ENCODE results near the gene ORC3.
"Not testable (repeated sequence)": the region's sequence is repeated elsewhere in the genome, so short reads cannot be mapped to it uniquely, and the experiment has no call there.

Gene ORC3

DNA sequence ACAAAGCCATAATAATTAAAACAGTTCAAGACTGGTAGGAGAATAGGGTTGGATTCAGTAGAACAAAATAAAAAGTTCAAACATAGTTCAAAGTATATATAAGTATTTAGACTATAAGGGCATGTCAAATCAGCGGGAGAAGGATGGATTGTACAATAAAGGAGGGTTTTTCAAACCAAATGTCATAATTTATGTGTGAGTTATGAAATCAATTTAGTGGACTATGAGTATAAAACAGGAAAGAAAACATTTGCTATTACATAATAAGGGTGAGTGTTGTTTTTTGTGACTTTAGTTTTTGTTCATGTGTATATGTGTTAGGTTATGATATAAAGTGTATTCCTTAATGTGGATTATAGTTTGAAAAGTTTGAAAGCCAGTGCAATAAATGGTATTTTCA, 10.6 kb downstream of the ORC3 start:
- DNase-seq (ENCODE audit: low spot score) = no peak

DNA sequence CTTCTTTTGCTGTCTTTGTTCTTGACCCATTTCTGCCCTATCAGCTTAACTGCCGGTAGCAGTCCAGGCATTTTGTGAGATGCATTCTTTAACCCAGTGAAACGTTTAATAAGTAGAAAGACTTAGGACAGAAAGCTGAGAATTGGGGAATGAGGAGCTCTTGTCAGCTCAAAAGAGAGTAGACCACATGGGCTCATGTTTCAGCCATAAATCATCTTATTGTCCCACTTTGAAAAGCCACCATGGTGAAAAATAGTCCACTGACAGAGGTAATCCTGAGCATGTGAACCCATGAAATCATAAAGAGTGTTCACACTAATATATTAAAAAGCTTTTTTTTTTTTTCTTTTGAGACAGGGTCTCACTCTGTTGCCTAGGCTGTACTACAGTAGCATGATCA, 16.3 kb downstream of the ORC3 start:
- DNase-seq (ENCODE audit: low spot score) = no peak

DNA sequence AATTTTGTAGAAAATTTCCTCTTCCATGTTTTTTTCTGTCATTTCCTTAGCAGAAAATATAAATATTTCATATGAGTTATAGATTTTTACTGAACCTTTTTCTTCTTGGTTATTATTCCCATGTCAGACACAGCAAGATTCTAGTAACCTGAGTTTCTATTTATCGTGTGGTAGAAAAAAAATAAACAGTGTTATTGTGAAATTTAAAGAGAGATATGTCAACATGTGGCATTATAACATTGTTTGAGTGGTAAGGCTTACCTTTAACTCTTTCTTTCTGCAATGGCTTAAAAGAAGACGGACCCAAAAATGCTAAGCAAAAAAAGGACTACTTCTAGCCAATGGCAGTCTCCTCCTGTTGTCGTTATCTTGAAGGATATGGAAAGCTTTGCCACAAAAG, 18.9 kb downstream of the ORC3 start:
- no peak for DNase-seq (ENCODE audit: low spot score)

DNA sequence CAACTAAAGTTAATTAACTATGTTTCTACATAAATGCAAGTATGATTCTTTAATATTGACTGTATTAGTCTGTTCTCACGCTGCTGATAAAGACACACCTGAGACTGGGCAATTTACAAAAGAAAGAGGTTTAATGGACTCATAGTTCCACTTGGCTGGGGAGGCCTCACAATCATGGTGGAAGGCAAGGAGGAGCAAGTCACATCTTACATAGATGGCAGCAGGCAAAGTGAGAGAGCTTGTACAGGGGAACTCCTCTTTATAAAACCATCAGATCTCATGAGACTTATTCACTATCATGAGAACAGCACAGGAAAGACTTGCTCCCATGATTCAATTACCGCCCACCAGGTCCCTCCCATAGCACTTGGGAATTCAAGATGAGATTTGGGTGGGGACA, 23.1 kb downstream of the ORC3 start:
- DNase-seq (ENCODE audit: low spot score) = not testable (repeated sequence)

DNA sequence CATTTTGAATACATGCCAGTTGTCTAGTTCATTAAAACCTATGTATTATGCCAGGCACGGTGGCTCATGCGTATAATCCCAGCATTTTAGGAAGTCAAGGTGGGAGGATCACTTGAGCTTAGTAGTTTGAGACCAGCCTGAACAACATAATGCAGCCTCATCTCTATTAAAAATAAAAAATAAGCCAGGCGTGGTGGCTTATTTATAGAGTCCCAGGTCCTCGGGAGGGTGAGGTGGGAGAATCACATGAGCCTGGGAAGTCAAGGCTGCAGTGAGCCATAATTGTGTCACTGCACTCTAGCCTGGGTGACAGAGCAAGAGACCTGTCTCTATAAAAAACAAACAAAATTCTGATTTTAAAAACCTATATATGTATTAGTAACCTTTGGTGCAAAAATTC, 27.5 kb downstream of the ORC3 start:
- no peak for DNase-seq (ENCODE audit: low spot score)

DNA sequence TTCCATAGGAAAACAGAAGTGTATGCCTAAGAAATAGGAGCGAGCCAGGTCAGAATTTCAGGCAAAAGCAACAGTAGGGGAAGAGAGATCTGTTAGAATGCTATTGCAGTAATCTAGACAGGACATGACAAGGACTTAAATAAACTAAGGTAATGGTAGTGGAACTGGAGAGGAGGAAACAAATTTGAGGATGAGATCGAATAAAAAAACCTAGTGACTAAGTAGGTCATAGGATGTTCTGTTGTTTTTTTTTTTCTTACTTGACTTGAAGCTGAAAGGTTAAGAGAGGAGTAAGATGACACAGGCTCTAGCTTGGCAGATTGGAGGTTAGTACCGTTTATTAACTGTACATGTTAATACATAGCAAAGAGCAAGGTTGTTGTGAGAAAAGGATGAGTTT, 28.6 kb downstream of the ORC3 start:
- no peak for DNase-seq (ENCODE audit: low spot score)

DNA sequence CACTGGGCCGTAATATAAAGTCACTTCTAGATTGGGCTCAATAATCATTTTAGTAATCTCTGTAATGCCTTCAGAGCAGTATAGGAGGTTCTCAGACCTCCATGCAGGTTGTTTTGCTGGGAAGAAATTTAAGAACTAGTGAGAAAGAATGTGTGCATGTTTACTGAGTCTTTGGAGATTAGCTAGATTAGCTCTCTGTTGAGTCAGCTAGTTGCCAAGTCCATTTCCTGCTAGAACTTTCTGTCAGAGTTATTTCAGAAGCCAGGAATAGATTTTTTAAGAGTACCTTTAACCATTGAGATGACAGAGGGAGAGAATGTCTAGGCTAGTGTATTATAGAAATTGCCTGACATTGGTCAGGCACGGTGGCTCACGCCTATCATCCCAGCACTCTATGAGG, 33.3 kb downstream of the ORC3 start:
- no peak for DNase-seq (ENCODE audit: low spot score)

DNA sequence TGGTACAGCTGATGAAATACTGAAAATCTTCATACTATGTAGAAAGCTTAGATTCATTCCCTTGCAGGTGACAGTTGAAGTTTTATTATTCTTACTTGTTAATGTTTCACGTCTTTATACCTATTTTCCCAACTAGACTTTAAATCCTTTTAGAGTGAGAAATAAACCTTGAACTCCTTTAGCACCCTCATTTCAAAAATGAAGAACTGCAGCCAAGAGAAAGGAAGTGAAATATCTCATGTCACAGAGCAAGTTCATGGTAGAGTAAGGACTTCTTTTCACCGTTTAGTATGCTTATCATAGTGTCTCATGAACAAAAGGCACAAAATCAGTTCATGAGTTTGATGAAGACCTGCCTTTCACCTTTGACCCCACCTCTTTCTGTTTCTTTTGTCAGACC, 38.5 kb downstream of the ORC3 start:
- DNase-seq (ENCODE audit: low spot score) = no peak

DNA sequence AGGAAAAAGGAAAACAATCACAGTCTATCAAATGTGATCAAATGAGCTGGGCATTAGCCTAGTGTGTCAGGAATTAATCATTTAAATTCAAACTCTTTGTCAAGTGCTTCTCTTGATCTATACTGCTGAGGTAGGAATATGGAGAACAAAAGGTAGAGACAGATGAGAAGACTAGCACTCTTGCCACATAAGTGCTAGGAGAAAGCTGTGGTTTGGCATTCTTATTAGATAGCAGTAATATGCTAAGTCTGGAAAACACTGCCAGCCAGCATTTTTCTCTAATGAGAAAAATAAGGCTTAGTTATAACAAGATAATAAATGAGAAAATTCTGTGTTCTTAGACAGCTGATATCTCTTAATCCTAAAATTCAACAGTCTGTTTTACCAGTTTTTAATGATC, 38.9 kb downstream of the ORC3 start:
- no peak for DNase-seq (ENCODE audit: low spot score)

DNA sequence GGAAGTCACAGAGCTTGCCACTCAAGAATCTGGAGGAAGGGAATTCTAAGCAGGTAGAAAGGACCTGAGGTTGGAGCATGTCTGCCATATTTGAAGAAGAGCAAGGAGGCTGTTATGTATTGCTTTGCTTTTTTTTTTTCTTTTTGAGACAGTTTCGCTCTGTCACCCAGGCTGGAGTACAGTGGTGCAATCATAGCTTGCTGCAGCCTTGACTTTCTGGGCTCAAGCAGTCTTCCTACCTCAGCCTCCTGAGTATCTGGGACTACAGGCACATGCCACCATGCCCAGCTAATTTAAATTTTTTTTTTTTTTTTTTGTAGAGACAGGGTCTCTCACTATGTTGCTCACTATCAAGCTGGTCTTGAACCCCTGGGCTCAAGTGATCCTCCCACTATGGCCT, 40.8 kb downstream of the ORC3 start:
- DNase-seq (ENCODE audit: low spot score) = no peak

DNA sequence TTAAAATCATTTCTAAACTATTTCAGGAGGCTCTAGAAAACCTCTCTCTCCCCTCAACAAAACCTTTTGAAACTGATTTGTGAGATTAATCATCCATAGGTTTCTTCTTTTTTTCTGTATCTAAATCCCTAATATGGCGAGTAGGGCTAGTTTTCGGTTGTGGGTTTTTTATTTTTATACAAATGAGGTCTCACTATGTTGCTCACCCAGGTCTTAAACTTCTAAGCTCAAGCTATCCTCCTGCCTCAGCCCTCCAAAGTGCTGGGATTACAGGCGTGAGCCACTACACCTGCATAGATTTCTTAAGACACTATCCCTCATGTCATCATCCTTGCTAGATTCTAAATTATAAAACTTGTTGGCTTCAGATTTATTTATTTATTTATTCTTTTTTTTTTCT, 43.9 kb downstream of the ORC3 start:
- no peak for DNase-seq (ENCODE audit: low spot score)

DNA sequence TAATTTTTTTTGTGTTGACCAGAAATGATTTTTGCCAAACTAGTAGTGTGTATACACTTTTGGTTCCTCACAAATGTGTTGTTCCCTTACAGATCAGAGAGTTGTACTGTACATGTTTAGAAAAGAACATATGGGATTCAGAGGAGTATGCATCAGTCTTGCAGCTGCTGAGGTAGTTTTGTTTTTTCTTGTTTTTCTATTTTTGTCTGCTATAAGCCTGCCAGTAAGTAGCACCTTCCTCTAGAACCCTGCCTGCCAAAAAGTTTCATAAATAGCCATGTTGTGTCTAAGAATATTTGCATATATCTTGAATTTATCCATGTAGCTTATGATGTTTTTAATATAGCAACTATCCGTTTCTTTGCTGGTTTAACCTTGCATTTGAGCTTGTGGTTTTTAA, 46.4 kb downstream of the ORC3 start:
- no peak for DNase-seq (ENCODE audit: low spot score)

DNA sequence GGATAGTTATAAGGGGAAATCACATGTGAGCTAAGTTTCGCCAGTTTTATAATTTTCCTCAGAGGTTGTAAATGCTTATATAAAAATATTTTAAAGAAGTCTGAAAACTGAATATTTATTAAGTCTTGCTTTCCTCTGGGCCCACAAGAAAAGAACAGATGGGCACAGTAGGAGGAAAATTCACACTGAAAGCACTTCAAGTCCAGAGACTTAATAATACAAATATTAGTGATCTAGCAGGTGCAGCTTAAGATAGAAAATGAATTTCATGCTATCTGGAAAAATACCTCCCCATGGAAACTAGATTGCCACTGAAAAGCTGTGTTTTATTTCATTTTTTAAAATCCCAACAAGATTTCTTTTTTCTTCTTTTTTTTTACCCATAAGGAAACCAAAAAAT, 47.2 kb downstream of the ORC3 start:
- no peak for DNase-seq (ENCODE audit: low spot score)

DNA sequence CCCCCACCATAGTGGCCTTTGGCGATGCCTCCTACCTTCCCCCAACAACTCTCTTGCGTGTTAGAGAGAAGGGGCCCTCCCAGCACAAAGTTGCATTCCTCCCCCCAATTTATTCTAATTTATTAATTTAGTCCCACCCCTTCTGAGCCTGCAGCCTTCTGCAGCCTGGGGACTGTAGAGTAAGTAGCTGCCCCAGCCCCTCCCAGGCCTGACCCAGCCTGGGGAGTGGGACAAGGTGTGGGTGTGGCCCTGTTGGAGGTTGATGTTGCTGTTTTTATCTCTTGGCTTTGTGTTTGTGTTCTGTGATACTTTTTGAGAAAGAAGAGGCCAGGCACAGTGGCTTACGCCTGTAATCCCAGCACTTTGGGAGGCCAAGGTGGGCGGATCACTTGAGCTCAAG, 49.4 kb downstream of the ORC3 start:
- DNase-seq (ENCODE audit: low spot score) = no peak

DNA sequence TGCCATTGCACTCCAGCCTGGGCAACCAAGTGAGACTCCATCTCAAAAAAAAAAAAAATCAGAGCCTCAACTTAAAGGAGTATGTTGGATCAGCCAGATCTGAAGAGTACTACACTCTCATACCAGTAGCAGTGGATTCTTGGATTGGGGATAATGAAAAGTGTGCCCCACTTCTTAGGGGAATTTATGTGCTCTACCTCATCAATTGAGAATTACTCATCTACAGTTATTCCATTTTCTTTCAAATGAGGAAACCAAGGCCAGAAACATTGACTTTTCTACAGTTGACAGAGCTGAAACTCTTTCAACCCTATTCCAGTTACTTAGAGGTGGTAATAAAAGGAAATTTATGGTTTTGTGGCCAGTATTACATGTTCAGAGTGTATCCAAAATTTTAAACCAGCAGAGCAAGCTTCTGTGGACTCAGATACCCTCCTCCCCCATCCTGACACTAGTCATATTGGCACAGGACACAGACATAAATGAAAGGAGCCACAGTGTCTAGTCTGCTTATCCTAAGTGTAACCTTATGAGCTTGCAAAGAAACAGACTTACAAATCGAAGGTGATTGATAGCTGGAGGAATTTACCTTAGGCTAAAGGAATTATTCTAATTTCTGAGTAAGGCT, 51.2 kb downstream of the ORC3 start:
- no peak for DNase-seq (ENCODE audit: low spot score)

DNA sequence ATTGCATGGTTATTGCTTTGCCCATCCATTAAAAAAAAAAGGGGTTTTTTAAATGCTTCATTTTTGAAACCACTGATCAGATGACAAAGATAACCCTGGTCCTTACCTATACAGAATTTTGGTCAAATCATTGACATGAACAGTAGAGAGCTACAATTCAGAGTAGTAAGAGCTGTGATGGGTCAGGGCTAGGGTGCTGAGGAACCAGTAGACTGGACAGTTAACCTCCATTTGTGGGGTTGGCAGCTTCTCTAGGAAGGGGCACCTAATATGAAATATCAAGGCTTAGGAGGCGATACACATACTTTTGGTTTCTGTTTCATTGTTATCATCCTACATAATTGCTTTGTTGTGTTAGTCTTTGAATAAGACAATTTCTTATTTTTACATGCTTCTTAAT, 55.1 kb downstream of the ORC3 start:
- no peak for DNase-seq (ENCODE audit: low spot score)

DNA sequence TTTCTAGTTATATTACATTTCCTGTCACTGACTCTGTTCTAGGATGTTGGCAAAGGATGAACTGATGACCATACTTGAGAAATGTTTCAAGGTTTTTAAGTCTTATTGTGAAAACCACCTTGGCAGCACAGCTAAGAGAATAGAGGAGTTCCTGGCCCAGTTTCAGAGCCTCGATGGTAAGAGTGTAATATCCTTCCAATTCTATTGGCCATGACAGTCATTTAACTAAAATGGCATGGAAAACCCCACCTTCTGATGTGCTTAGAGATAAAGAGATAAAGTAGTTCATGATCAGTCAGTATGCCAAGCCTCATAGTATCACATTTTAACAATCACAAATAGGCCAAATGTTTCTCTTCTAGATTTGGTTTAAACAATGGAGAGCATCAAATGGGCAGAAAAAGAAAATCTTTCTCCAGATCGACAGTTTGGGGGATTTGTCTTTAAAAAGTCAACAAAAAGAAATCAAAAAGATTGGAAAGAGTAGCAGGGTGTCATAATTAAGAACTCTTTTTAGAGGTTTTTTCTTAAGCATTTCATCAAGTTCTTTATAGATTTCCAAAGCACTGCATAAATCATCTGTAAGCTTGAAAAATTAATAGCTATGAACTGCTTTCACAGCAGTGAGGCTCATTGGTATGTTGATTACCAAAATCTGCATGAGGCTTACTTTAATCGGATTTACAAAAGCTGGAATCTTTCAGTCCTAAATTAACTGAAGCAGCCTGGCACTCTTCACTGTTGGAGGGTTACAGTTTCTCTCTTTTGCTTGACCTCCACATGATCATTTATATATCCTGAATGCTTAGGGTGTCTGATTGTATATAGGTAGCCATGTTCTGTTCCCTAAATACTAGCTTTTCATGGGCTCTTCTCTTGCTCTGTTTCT, 63.4 kb downstream of the ORC3 start:
- no peak for DNase-seq (ENCODE audit: low spot score)

DNA sequence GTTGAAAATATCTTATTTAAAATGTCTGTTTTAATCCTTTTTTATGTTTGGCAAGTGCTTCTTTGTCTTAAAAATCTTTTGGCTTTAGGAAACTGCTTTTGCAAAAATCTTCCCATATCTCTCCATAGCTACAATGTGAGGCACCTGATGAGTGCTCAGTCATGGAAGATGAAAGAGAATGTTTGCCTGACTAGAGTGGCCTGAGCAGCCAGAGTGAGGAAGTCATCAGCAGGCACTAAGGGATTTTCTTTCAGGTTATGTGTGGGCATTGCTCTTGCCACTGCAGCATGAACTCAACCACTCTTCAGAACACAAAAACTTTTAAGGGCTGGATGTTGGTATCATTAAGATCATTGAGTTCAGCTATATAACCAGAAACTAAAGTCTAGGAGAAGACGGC, 64.2 kb downstream of the ORC3 start:
- no peak for DNase-seq (ENCODE audit: low spot score)

DNA sequence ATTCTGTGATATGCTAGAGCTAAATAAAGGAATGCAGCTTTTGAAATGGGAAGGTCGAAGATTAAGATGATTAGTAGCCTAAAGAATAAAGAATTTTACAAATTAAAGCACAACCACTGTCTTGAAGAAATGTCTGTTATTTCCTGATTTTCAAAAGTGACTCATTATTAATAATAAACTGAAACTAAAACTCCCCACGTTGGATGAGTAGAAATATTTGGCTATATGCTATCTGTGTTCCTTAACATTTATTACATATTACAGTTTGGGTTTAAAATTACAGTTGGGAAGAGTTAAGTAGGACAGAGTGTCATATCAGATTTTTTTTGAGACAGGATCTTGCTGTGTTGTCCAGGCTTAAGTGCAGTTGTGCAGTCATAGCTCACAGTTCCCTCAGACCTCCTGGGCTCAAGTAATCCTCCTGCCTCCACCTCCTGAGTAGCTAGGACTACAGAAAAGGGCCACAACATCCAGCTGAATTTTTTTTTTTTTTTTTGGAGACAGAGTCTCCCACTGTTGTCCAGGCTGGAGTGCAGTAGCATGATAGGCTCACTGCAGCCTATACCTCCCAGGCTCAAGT, 65.0 kb downstream of the ORC3 start:
- no peak for DNase-seq (ENCODE audit: low spot score)

DNA sequence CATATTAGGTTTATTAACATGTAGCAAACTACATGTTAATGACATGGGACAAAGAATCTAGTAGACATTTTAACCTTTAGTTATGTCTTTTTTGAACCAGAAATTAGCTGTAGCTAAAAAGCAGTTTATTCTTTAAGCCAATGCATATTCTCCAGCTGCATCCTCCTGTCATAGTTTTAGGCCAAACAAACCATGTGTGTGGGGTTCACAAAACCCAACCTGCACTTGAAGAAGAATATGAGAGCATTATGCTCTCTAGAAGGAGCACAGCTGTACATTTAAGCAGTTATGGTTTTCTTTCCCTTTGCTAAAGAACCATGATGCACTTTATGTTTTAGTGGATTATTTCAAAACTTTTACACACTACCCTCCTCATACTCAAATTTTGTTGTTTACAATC, 65.9 kb downstream of the ORC3 start:
- no peak for DNase-seq (ENCODE audit: low spot score)

DNA sequence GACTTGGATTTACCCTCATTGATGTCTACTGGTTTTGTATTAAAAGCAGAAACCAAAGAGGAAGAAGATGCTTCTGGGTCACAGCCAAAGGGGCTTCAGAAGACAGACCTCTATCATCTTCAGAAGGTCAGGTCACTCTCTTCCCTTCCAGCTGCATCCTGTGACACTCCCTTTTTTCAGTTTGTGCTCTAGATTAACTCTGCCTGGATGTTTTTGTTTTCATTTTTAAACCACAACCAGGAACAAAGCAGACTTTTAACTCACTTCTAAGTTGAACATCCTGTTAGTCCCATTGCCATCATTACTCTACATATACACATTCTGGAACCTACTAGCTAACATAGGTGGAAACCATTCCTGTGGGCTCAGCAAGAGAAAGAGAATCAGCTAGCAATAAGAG, 66.9 kb downstream of the ORC3 start:
- DNase-seq (ENCODE audit: low spot score) = no peak

DNA sequence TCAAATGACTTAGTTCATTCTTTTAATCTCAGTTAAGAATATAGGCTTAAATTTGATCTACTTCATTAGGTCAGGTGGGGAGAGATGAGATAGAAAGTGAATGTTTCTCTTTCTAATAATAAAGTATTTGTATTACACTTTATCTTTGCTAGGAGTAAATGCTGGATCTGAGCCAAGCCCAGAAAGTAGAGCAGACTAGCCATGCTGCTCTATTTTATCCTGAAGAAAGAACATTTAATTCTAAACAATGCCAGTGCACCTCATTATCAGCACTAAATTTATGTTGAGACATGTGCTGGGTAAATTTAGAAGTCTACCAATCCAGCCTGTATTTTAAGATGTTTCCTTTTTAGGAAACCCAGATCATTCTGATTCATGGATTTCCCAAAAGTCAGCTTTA, 68.6 kb downstream of the ORC3 start:
- DNase-seq (ENCODE audit: low spot score) = no peak

DNA sequence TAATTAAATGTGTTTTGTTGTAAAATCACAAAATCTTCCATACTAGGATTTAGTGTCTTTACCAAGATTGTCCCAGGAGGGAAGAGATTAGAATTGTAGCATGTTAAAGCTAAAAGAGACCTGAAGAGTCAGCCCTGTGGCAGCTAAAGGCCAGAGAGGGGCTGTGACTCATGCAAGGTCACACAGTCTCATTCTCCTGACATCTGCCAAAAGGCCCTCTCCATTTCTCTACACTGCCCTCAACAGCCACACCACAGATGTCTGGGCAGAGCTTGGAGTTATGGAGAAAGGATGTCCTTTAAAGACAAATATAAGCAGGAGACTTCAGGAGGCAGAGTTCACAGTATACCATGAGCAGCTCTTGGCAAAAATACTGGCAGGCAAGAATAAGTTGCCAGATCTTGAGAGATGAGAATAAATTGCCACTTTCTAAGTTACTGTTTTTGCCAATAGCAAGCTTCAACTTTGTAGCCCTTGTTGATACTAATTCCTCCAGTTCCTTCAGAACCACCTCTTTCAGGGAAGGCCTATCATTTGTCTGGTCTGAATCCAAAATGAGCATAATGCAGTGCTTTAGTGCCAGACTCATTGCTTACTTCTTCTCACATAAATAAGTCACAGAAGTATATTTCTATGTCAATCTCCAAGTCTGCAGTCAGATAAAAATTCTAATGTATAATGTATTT, 70.4 kb downstream of the ORC3 start:
- DNase-seq (ENCODE audit: low spot score) = no peak
